ENCODE measurements around the gene SLC39A11.
A peak's percentile ranks its signal among the peaks of the same experiment; 100 is the strongest.

The SLC39A11 gene

DNA sequence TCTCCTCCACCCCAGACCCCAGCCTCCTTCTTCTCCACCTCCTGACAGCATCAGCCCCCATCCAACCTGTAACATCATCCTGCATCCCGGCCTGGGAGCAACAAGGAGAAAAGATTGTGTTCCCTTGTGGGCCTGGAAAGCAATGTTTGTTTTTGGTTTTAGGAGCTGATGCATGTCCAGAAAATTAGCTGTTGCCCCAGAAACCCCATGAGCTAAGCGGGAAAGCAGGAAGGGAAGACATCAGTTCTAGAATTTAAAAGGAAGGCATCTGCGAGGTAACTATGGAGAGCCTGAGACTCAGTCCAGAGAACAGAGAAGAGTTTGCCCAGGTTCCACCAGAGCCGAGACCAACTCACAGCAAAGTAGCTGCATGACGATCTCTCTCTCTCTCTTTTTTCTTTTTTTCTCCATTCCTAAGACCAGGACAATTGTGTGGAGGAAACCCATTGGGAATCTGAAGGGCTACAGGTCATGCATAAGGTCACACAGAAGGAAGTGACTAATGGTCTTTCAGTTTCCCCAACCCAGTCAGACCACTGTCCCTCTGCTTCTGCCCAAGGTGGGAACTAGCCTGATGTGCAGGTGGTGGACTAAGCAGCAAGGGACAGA, 124.4 kb downstream of the SLC39A11 start:
- no peak for DNase-seq
- H3K36me3 Mint-ChIP-seq (ENCODE audit: low read depth) = peaks cover 7% of the 10 kb centered on the region
- no peak overlapping the region for H3K4me3 Mint-ChIP-seq
- H3K4me1 Mint-ChIP-seq = peaks cover 62% of the 10 kb centered on the region
- H3K27ac Mint-ChIP-seq = peak overlapping the region; percentile 57
- peaks cover 7% of the 10 kb centered on the region for H3K27me3 Mint-ChIP-seq (ENCODE audit: low read depth, poor library complexity)
- peaks cover 12% of the 10 kb centered on the region for H3K9me3 Mint-ChIP-seq
- TF ChIP-seq, protein P1, sequence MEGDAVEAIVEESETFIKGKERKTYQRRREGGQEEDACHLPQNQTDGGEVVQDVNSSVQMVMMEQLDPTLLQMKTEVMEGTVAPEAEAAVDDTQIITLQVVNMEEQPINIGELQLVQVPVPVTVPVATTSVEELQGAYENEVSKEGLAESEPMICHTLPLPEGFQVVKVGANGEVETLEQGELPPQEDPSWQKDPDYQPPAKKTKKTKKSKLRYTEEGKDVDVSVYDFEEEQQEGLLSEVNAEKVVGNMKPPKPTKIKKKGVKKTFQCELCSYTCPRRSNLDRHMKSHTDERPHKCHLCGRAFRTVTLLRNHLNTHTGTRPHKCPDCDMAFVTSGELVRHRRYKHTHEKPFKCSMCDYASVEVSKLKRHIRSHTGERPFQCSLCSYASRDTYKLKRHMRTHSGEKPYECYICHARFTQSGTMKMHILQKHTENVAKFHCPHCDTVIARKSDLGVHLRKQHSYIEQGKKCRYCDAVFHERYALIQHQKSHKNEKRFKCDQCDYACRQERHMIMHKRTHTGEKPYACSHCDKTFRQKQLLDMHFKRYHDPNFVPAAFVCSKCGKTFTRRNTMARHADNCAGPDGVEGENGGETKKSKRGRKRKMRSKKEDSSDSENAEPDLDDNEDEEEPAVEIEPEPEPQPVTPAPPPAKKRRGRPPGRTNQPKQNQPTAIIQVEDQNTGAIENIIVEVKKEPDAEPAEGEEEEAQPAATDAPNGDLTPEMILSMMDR (IDR thresholded peaks at IDR 0.05) = no peak

GRCh38 chr17:72967277-72967970, 125.1 kb downstream of the SLC39A11 start:
- no peak for DNase-seq
- Mint-ChIP-seq H3K27ac (peak overlapping the region; percentile 36), H3K36me3 (ENCODE audit: low read depth) (peaks cover 5% of the 10 kb centered on the region), H3K4me1 (peaks cover 55% of the 10 kb centered on the region), H3K9me3 (peaks cover 12% of the 10 kb centered on the region), H3K27me3 (ENCODE audit: low read depth, poor library complexity) (peaks cover 7% of the 10 kb centered on the region), H3K4me3 (no peak overlapping the region)
- TF ChIP-seq, protein P1 (IDR thresholded peaks at IDR 0.05) = no peak

GRCh38 chr17:72962106-72962505, 130.4 kb downstream of the SLC39A11 start:
- Mint-ChIP-seq H3K4me1 (peaks cover 2% of the 10 kb centered on the region), H3K9me3 (peaks cover 11% of the 10 kb centered on the region), H3K36me3 (ENCODE audit: low read depth) (peaks cover 4% of the 10 kb centered on the region), H3K4me3 (no peak overlapping the region), H3K27ac (no peak overlapping the region), H3K27me3 (ENCODE audit: low read depth, poor library complexity) (no peaks in the 10 kb centered on the region)
- TF ChIP-seq, protein P1 (IDR thresholded peaks at IDR 0.05) = no peak
- no peak for DNase-seq

GRCh38 chr17:72955391-72956140, 136.9 kb downstream of the SLC39A11 start:
- Mint-ChIP-seq H3K4me3 (no peak overlapping the region), H3K9me3 (no peaks in the 10 kb centered on the region), H3K4me1 (peaks cover 9% of the 10 kb centered on the region), H3K27me3 (ENCODE audit: low read depth, poor library complexity) (peaks cover 11% of the 10 kb centered on the region), H3K27ac (no peak overlapping the region), H3K36me3 (ENCODE audit: low read depth) (no peaks in the 10 kb centered on the region)
- TF ChIP-seq, protein P1 (IDR thresholded peaks at IDR 0.05) = no peak
- DNase-seq = no peak

DNA sequence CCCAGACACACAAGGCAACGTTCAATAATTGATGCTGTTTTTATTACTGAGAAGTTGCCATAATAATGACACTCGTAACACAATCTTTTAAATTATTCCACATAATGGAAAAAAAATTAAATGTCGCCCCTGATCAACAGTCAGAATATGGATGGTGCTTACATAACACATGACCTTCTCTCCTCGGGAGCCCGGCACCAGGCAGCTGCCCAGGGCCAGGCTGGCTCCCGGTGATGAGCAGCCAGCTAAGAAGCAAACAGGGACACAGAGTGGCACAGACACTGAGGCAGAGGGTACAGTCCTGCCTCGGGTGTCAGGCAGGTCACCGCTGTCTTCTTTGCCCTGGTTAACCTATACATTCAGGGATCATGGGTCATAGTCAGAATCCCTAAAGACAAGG, 137.9 kb downstream of the SLC39A11 start:
- Mint-ChIP-seq H3K4me3 (no peak overlapping the region), H3K36me3 (ENCODE audit: low read depth) (no peaks in the 10 kb centered on the region), H3K27me3 (ENCODE audit: low read depth, poor library complexity) (peaks cover 14% of the 10 kb centered on the region), H3K9me3 (no peaks in the 10 kb centered on the region), H3K27ac (no peak overlapping the region), H3K4me1 (peaks cover 15% of the 10 kb centered on the region)
- DNase-seq = no peak
- TF ChIP-seq, protein P1 (IDR thresholded peaks at IDR 0.05) = no peak
